AG10803 (cell line): ENCODE measurements around the gene FLNC.
A peak's percentile ranks its signal among the peaks of the same experiment; 100 is the strongest.

ENCODE experiments used
- DNase-seq: peaks from one replicate; pipeline ENCODE4 v3.0.0; 2010; ENCODE audit warnings: low read depth
- H3K4me3 ChIP-seq: 2 replicates; pipeline ENCODE4 v1.5.1; 2011; ENCODE audit warnings: mild to moderate bottlenecking, low read length, control low read depth
- TF ChIP-seq, protein P1 (sequence below): conservative IDR thresholded peaks from 2 replicates; pipeline ENCODE4 v1.5.1; 2011; ENCODE audit warnings: mild to moderate bottlenecking, low read length, control low read depth, inconsistent platforms

Gene FLNC

DNA sequence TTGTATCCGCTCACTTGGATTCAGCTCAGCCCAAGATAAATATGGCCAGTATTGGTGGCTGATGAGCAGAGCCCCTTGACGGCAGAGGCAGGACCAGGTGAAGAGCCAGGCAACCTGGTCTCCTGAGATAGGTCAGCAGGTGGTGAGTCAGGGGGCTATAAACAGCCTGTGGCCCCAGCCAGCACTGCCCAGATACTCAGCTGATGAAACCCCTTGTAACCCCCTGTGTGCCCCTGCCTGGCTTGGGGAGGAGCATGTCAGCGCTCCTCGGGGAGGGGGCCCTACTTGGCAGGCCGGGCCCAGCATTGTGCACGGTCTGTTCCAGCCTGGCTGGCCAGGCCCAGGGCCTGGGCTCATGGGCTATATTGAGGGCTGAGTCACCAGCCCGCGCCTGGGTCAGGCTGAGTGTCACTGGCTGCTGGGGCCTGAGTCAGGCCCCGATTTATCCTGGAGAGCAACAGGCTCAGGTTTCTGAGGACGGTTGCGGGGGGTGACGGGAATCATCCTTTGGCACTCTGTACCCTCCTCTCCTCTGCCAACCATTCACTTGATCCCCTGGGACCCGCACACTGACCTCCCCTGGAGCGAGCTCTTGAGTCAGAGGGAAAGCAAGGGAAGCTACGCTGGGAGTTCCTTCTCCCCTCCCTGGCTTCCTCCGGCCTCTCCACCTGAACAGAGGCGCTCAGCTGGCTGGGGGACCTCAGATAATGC is 2.8 kb upstream of the FLNC start:
- TF ChIP-seq, protein P1, sequence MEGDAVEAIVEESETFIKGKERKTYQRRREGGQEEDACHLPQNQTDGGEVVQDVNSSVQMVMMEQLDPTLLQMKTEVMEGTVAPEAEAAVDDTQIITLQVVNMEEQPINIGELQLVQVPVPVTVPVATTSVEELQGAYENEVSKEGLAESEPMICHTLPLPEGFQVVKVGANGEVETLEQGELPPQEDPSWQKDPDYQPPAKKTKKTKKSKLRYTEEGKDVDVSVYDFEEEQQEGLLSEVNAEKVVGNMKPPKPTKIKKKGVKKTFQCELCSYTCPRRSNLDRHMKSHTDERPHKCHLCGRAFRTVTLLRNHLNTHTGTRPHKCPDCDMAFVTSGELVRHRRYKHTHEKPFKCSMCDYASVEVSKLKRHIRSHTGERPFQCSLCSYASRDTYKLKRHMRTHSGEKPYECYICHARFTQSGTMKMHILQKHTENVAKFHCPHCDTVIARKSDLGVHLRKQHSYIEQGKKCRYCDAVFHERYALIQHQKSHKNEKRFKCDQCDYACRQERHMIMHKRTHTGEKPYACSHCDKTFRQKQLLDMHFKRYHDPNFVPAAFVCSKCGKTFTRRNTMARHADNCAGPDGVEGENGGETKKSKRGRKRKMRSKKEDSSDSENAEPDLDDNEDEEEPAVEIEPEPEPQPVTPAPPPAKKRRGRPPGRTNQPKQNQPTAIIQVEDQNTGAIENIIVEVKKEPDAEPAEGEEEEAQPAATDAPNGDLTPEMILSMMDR = no peak
- DNase-seq = peak; percentile 85
- no peak overlapping the region for H3K4me3 ChIP-seq

DNA sequence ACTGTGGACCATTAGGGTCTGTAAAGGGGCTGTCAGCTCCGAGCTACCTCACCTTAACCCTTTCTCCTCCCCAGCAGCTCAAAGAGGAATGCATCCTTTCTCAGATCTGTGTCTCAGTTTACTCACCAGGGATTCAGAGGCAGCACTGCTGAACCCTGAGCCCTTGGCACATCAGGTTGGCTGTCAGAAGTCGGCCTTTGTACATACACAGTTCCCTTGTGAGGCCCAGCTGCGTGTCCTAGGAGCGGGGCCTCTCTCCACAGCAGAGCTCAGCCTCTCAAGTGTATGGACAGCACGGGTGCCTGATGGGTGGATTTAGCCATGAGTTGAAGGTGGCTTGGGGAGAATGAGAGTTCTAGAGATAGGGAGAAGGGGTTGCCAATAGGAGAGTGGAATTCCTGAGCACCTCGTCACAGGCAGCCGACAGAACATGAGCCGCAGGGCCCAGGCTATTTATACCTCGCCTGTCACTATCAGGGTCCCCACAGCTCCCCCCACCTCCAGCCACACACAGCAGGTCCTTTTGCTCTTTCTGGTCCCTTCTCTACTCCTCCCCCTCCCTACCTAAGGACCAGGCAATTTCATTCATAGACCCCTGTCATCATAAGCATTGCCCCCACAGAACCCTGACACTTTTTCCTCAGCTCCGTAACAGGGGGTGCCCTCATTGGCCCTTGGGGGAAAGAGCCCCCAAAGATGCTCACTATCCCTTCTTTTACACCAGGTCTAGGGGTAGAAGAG is 2.1 kb upstream of the FLNC start:
- TF ChIP-seq, protein P1 = no peak
- H3K4me3 ChIP-seq = no peak overlapping the region
- DNase-seq = peak; percentile 75

DNA sequence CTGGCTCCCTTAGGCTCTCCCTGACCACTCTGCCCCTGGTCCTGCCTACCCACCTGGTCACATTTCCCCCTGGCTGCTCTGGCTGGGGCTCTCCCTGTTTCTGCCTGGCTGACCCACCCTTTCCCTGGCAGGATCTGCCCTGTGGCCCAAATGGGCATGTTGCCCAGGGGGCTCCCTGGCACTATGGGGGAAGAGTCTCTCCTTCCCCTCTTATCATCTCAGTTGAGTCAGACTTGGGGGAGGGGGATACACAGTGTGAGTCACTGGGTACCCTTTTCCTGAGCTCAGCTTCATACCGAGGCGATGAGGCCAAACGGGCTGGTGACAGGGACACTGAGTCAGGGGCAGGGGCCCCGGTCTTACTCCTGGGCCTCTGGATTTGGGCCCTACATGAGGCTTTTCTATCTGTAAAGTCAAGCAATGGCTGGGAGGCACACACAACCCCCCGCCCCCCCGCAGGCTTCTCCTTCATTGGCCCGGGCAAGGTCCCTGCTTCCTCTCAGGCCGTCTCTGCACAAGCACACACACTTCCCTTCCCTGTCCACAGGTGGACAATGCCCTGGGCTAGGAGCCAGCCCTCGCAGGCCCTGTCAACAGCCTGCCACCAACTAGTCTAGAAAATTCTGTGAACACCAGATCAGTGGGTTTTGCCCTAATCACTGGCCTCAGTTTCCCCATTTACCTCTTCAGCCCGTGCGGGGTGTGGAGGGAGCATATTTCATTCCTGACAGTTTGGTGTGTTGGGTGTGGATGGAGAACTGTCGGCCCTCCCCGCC is 627 bp upstream of the FLNC start:
- peak; percentile 34 for DNase-seq
- H3K4me3 ChIP-seq = peak overlapping the region; percentile 52
- TF ChIP-seq, protein P1 = 0 out of 2 replicates have a peak, but pooled peaks have one; percentile 1

DNA sequence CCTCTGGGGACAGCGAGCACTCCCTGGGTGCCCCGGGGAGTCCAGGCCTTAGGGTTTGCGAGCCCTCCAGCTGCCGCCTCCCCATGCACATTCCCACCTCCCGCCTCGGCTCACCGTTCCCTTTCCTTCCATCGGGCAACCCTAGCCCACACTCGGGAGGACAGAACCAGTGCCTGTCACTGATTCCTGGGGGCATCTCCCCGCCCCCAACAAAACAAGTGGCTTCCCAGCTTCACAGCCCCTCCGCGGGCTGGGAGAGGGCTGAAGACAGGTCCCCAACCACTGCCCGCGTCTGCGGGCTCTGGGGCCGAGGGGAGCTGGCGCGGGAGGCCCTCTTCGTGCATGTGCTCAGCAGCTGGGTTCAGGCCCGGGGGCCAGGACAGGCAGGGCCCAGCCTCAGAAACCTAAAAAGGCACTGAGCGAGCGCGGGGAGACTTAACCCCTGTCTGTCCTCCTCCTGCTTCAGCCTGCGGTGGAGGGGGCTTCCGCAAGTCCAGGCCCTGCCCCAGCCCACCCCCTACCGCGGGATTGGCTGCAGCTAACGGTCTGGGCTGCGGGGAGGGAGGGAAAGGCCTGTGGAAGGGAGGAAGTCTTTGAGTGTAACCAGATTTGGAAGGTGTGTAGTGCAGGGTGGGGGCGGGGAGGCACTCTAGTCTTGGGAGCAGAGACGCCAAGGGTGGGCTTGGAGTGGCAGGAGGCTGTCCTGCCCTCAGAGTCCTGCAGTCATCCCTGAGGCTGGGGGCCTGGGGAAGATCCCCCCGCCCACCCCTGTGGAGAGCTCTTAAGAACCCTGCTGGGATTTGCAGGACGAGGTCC is 1.2 kb downstream of the FLNC start:
- peak overlapping the region; percentile 96 for H3K4me3 ChIP-seq
- DNase-seq = peak; percentile 64
- TF ChIP-seq, protein P1 = no peak

DNA sequence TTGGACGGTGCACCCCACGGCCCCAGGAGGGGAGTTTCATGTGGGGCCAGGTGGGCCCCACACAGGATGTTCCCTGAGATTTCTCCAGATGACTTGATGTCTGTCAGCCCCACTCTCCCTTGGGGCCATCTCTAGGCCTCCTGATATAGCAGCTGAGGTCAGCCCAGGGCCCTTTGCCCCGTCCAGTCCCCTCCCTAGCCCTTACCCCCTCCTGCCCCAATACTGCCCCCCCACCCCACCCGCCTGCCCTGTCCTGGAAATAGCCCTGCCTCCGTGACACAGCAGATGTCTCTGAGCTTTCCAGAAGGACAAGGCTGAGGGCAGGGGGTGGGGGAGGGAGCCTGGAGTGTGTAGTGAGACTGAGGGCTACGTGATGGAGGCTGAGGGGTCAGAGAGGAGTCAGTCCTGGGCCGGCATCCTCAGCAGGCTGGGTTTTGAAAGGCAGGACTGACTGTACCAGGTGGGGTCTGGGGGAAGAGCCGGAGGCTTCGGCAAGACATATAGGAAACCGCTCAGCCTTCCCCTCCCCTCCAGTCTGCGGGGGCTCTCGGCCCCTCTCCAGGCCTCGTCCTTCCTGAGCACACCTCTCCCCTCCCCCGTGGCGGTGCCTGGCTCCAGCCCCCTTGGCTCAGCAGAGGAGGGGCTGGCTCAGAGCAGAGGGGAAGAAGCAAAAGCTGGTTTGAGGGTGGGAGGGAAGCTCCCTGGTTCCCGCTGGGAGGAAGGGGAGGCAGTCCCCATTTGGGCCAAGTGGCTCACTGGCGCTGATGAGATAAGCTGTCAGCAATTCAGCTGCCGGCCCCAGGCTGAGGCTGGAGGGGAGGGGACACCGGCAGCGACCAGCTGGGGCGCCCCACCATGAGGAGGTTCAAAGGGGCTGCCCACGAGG is 2.0 kb downstream of the FLNC start:
- peak; percentile 41 for DNase-seq
- TF ChIP-seq, protein P1 = no peak
- peak overlapping the region; percentile 96 for H3K4me3 ChIP-seq

DNA sequence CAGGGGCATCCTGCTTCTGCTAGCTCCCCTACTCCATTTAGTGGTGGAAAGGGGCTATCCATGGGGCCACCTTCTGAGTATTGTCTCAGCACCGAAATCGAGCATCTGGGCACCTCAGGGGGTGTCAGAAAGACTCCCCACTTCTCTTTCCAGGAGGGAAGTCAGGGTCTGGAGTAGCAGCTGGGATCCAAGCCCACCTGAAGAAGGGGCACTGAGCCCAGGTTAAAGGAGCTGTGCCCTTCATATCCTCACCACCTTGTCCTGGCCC is 2.6 kb downstream of the FLNC start:
- TF ChIP-seq, protein P1 = no peak
- no peak for DNase-seq
- H3K4me3 ChIP-seq = peak overlapping the region; percentile 96
